ENCODE results near the gene DCPS. TPM values are rescaled to one million over a fixed set of nuclear protein-coding genes. Genes with fewer than 3 reads are reported as not detected.
A peak's percentile ranks its signal among the peaks of the same experiment; 100 is the strongest.
"Not testable (repeated sequence)": the region's sequence is repeated elsewhere in the genome, so short reads cannot be mapped to it uniquely, and the experiment has no call there.

Gene DCPS
- 7.2 and 8.5 TPM in 2 replicates for total RNA-seq

- peak; percentile 76 to 92 for DNase-seq (ENCODE audit: low read depth in 2 of 2)
Observed at GRCh38 chr11:126303623-126304456, at the start of gene DCPS. TSS of gene DCPS (plus strand) at chr11:126304060. CDS start at chr11:126304081, 21 bp downstream.

GRCh38 chr11:126254819-126255218 lies 49.0 kb upstream of the DCPS start:
- no peak for DNase-seq (ENCODE audit: low read depth in 2 of 2)

- DNase-seq (ENCODE audit: low read depth in 2 of 2), result not testable (repeated sequence)
Observed at GRCh38 chr11:126255507-126255906, 48.4 kb upstream of the DCPS start.

- no peak for DNase-seq (ENCODE audit: low read depth in 2 of 2)
Observed at GRCh38 chr11:126256216-126256615, 47.6 kb upstream of the DCPS start.

GRCh38 chr11:126257144-126257543 lies 46.7 kb upstream of the DCPS start:
- no peak for DNase-seq (ENCODE audit: low read depth in 2 of 2)

- DNase-seq (ENCODE audit: low read depth in 2 of 2), result peak in 1 of 2 donors; percentile 18
Observed at GRCh38 chr11:126257764-126258163, 46.1 kb upstream of the DCPS start.

GRCh38 chr11:126262216-126262615 lies 41.6 kb upstream of the DCPS start:
- no peak for DNase-seq (ENCODE audit: low read depth in 2 of 2)

- no peak for DNase-seq (ENCODE audit: low read depth in 2 of 2)
Observed at GRCh38 chr11:126263489-126263888, 40.4 kb upstream of the DCPS start.

- DNase-seq (ENCODE audit: low read depth in 2 of 2), result peak in 1 of 2 donors; percentile 46
Observed at GRCh38 chr11:126265811-126266210, 38.0 kb upstream of the DCPS start.

- DNase-seq (ENCODE audit: low read depth in 2 of 2), result no peak
Observed at GRCh38 chr11:126267650-126268049, 36.2 kb upstream of the DCPS start.

- no peak for DNase-seq (ENCODE audit: low read depth in 2 of 2)
Observed at GRCh38 chr11:126268361-126268707, 35.5 kb upstream of the DCPS start.

GRCh38 chr11:126268708-126269579 lies 34.9 kb upstream of the DCPS start, which contains the start of the genes FOXRED1 and SRPRA:
TSS of gene FOXRED1 (plus strand) at chr11:126269154. CDS start at chr11:126269207, 53 bp downstream.
TSS of gene SRPRA (minus strand) at chr11:126268895. CDS start at chr11:126268804, 91 bp downstream.
- peak; percentile 95 to 99 for DNase-seq (ENCODE audit: low read depth in 2 of 2)

GRCh38 chr11:126277322-126277721 lies 26.5 kb upstream of the DCPS start:
- DNase-seq (ENCODE audit: low read depth in 2 of 2), result no peak

- no peak for DNase-seq (ENCODE audit: low read depth in 2 of 2)
Observed at GRCh38 chr11:126277780-126278179, 26.1 kb upstream of the DCPS start.

GRCh38 chr11:126279191-126279590 lies 24.7 kb upstream of the DCPS start:
- DNase-seq (ENCODE audit: low read depth in 2 of 2), result no peak

- no peak for DNase-seq (ENCODE audit: low read depth in 2 of 2)
Observed at GRCh38 chr11:126280595-126280994, 23.3 kb upstream of the DCPS start.

GRCh38 chr11:126281245-126281644 lies 22.6 kb upstream of the DCPS start:
- no peak for DNase-seq (ENCODE audit: low read depth in 2 of 2)

- no peak for DNase-seq (ENCODE audit: low read depth in 2 of 2)
Observed at GRCh38 chr11:126281666-126282175, 22.1 kb upstream of the DCPS start.

- DNase-seq (ENCODE audit: low read depth in 2 of 2), result peak in 1 of 2 donors; percentile 29
Observed at GRCh38 chr11:126282361-126282735, 21.5 kb upstream of the DCPS start.

GRCh38 chr11:126282736-126283591 lies 20.9 kb upstream of the DCPS start, which contains the start of gene TIRAP:
TSS of gene TIRAP (plus strand) at chr11:126283093. CDS start at chr11:126290895, 7,802 bp downstream.
- peak in 1 of 2 donors; percentile 58 for DNase-seq (ENCODE audit: low read depth in 2 of 2)

GRCh38 chr11:126284829-126285228 lies 19.0 kb upstream of the DCPS start:
- peak; percentile 60 to 91 for DNase-seq (ENCODE audit: low read depth in 2 of 2)
